ENCODE data around the gene GRAP.

GRAP gene

GRCh38 chr17:19001907-19002590, 44.7 kb downstream of the GRAP start:
- Histone ChIP-seq H3K9me3 (ENCODE audit: control insufficient read depth, insufficient read depth, low read depth, low read length) (no peaks in the 10 kb centered on the region), H3K27ac (ENCODE audit: extremely low read depth, low read depth, low read length) (no peak overlapping the region), H3K4me1 (ENCODE audit: control insufficient read depth, insufficient read depth, low read length) (peaks cover 7% of the 10 kb centered on the region), H3K4me3 (ENCODE audit: low read depth, low read length) (no peak overlapping the region), H3K36me3 (ENCODE audit: control insufficient read depth in 2 of 2, insufficient read depth in 1 of 2, low read length in 2 of 2) (peaks cover 0 to 55% of the 10 kb centered on the region in 2 experiments; a peak in 1 of 3 replicates)
- POLR2A ChIA-PET: interaction anchor here (0.6 kb wide), 1 partner anchor 20 kb away, joined by 3 read pairs; no protein-coding TSS in a partner anchor
- CTCF ChIA-PET: interaction anchor here (0.5 to 1.6 kb wide), 4 partner anchors 9 to 40 kb away, joined by 3 to 4 read pairs (median 3); no protein-coding TSS in a partner anchor
- TF ChIP-seq ZNF513 (tag by site-specific recombination; IDR thresholded peaks at IDR 0.05): peak; percentile 59
- TF ChIP-seq ZFHX2 (tag by site-specific recombination; conservative IDR thresholded peaks at IDR 0.05): 0 out of 2 replicates have a peak, but pooled peaks have one; percentile 16
- peak; percentile 31; the same call in 1 of the 2 replicates for TF ChIP-seq EGR2 (tag by site-specific recombination; IDR thresholded peaks at IDR 0.05; ENCODE audit: low read depth)
- TF ChIP-seq ZBTB20 (tag by site-specific recombination; IDR thresholded peaks at IDR 0.05): no peak

DNA sequence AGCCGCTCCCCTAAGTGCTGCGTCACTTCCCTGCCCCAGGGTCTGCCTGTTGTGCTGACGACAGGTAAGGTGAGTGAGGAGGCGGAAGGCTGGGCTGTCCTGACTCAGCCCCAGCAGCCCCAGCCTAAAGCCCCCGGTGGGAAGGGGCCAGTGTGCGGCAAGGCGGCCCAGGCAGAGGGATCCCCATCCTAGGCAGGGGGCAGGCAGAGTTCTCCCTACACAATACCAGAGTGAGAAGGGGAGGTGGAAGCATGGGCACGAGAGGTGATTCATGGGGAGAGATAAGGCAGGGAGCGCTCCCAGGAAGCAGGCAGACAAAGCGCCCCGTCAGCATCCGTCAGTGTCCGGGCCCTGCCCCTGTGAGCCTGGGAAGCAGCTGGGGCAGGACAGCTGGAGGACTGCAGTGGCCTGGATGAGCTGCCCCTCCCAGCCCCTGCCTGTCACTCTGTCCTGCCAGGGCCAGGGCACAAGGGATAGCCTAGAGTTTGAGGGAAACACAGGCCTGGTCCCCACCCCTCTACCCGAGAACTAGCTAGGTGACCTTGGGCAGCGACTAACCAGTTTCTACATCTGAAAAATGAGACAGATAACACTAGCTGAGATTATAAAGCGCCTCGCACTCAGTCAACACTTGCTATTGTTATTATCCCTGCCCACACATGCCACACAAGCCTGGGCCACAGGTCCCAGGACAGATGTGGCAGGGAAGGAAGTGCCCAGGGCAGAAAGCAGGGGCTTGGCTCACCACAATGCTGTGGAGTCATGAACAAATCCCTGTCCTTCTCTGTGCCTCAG, 46.0 kb downstream of the GRAP start:
- Histone ChIP-seq H3K36me3 (ENCODE audit: control insufficient read depth in 2 of 2, insufficient read depth in 1 of 2, low read length in 2 of 2) (peaks cover 2 to 63% of the 10 kb centered on the region in 2 experiments; a peak in 2 of 3 replicates), H3K4me1 (ENCODE audit: control insufficient read depth, insufficient read depth, low read length) (peaks cover 7% of the 10 kb centered on the region), H3K9me3 (ENCODE audit: control insufficient read depth, insufficient read depth, low read depth, low read length) (no peaks in the 10 kb centered on the region), H3K4me3 (ENCODE audit: low read depth, low read length) (no peak overlapping the region), H3K27ac (ENCODE audit: extremely low read depth, low read depth, low read length) (no peak overlapping the region)
- ChIA-PET POLR2A (interaction anchor here (1.2 kb wide), 1 partner anchor 22 kb away, joined by 3 read pairs; no protein-coding TSS in a partner anchor), CTCF (interaction anchor here (0.8 kb wide), 1 partner anchor 40 kb away, joined by 3 read pairs; no protein-coding TSS in a partner anchor)
- TF ChIP-seq SP2 (tag by site-specific recombination; IDR thresholded peaks at IDR 0.05) (0 out of 2 replicates have a peak, but pooled peaks have one; percentile 10), ZNF133 (tag by site-specific recombination; IDR thresholded peaks at IDR 0.05) (no peak), INSM2 (tag by site-specific recombination; IDR thresholded peaks at IDR 0.05) (no peak), ZNF140 (tag by site-specific recombination; IDR thresholded peaks at IDR 0.05) (no peak), ZNF341 (tag by site-specific recombination; IDR thresholded peaks at IDR 0.05; ENCODE audit: low read depth) (no peak), SCRT2 (tag by site-specific recombination; IDR thresholded peaks at IDR 0.05) (no peak), ZNF600 (tag by site-specific recombination; IDR thresholded peaks at IDR 0.05) (0 out of 2 replicates have a peak, but pooled peaks have one; percentile 21), ZNF23 (tag by site-specific recombination; IDR thresholded peaks at IDR 0.05; ENCODE audit: borderline replicate concordance) (no peak)

GRCh38 chr17:18999911-19000310, 46.8 kb downstream of the GRAP start:
- POLR2A ChIA-PET: no interaction called here
- CTCF ChIA-PET: interaction anchor here (0.7 kb wide), 1 partner anchor 266 kb away, joined by 3 read pairs; no protein-coding TSS in a partner anchor
- H3K36me3 ChIP-seq (ENCODE audit: control insufficient read depth in 2 of 2, insufficient read depth in 1 of 2, low read length in 2 of 2): peaks cover 3 to 63% of the 10 kb centered on the region in 2 experiments; a peak in 2 of 3 replicates

More at GRCh38 chr17:18999911-19000310, 46.8 kb downstream of the GRAP start:
- Histone ChIP-seq H3K27ac (ENCODE audit: extremely low read depth, low read depth, low read length) (no peak overlapping the region), H3K4me3 (ENCODE audit: low read depth, low read length) (no peak overlapping the region), H3K4me1 (ENCODE audit: control insufficient read depth, insufficient read depth, low read length) (peaks cover 7% of the 10 kb centered on the region), H3K9me3 (ENCODE audit: control insufficient read depth, insufficient read depth, low read depth, low read length) (no peaks in the 10 kb centered on the region)
- no peak for TF ChIP-seq ZBTB7A (tag by site-specific recombination; IDR thresholded peaks at IDR 0.05; ENCODE audit: low read depth)
- TF ChIP-seq ZNF768 (tag by site-specific recombination; IDR thresholded peaks at IDR 0.05): no peak

All from HEK293 (cell line).